Amniotic stem cell (primary cell): ENCODE results near the gene AFAP1.

Experiments
- DNase-seq: peaks from one replicate; lab custom pipeline; 2025; lab: John Stamatoyannopoulos, UW

Gene AFAP1

DNA sequence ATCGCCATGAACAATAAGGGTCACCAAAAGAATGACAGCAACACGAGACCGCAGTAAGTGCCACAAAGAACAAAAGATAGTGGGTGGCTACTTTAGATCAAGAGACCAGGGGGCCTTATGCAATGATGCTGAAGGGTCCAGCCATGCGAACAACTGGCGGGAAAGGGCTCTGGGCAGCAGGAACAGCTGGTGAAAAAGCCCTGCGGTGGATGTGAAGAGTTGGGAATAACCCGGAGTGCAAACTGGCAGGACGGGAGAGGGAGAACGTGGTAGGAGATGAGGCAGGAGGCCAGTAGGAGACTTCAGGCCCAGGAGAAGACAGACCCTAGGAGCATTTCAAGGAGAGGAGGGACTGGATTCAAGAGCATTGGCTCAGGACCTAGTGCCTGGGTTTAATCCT is 120.2 kb downstream of the AFAP1 start:
- DNase-seq: no peak

GRCh38 chr4:7818399-7818911 is 121.2 kb downstream of the AFAP1 start:
- DNase-seq: no peak

DNA sequence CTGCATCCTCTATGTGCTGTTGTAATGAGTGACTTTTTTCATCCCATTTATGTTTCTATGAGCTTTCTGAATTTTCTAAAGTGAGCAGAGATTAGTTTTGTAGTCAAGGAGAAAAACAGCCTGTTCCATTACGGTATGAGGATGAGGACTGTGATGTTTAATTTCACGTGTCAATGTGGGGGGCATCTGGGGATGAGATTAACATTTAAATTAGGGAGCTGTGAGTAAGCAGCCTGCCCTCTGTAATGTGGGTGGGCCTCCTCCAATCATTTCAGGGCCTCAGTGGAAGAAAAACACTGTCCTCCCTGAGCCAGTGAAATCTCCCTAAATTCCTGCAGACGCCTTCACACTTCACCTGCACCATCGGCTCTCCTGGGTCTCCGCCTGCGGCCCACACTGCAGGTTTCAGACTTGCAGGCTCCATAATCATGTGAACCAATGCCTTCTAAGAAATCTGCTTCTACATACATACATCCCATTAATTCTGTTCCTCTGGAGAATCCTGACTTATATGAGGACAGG is 121.7 kb downstream of the AFAP1 start:
- no peak for DNase-seq

GRCh38 chr4:7816771-7817170 is 122.9 kb downstream of the AFAP1 start:
- no peak for DNase-seq

DNA sequence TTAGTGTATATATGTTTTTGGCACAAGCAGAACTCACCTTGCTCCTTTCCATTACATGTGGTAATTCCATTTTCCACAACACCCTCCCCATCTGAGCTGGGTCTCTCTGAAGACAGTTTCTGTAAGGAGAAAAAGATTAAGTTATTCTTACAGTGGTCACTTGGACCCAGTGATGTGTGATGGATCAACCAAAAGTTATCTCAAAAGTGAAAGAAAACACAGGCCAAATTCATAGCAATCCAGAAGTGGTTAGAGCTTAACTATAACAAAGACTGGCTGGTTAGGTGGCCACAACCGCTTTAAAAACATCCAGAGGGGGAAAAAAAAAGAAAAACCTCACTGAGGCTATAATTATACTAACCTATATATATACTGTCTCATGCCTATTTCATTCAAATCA is 123.7 kb downstream of the AFAP1 start:
- no peak for DNase-seq

DNA sequence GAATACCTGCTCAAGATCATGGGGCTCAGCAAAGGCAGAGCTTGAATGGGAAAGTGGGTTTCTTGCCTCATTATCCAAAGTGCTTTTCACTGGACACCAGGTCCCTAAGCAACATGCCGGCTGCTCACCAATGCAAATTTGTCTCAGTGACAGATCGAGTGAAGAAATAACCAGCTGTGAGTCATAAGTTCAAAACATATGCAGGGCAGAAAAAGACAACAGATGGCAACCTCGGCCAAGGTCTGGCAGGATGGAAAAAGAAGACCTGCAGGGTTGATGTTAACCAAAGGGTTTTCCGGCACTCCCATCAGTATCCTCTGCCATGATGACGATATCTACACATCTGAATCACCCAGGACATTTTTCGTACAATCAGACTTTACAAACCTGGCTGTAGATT is 124.1 kb downstream of the AFAP1 start:
- DNase-seq: peak; percentile 35

GRCh38 chr4:7814451-7814850 is 125.2 kb downstream of the AFAP1 start:
- DNase-seq: no peak

- no peak for DNase-seq
Observed at GRCh38 chr4:7813674-7814073, 126.0 kb downstream of the AFAP1 start.

DNA sequence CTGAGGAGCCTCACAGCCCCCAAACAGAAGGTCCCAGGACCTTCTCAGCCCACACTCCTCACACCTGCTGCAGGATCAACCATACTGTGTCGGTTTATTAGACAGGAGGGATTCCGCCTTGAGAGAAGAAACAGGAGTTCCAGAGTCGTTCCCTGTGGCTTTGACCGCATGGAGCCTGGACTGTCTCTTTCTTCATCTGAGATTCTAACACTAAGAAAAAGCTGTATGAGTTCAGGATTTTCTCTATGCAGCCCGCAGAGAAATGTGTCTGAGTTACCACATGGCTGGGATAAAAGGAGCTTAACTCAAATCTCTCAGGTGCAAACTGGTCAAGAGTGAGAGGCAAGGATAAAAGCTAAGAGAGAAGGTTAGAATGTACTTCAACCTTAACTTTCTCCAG is 126.7 kb downstream of the AFAP1 start:
- no peak for DNase-seq

GRCh38 chr4:7812231-7812857 is 127.3 kb downstream of the AFAP1 start:
- DNase-seq: no peak

- DNase-seq: peak; percentile 78
Observed at GRCh38 chr4:7811536-7812191, 128.0 kb downstream of the AFAP1 start.

DNA sequence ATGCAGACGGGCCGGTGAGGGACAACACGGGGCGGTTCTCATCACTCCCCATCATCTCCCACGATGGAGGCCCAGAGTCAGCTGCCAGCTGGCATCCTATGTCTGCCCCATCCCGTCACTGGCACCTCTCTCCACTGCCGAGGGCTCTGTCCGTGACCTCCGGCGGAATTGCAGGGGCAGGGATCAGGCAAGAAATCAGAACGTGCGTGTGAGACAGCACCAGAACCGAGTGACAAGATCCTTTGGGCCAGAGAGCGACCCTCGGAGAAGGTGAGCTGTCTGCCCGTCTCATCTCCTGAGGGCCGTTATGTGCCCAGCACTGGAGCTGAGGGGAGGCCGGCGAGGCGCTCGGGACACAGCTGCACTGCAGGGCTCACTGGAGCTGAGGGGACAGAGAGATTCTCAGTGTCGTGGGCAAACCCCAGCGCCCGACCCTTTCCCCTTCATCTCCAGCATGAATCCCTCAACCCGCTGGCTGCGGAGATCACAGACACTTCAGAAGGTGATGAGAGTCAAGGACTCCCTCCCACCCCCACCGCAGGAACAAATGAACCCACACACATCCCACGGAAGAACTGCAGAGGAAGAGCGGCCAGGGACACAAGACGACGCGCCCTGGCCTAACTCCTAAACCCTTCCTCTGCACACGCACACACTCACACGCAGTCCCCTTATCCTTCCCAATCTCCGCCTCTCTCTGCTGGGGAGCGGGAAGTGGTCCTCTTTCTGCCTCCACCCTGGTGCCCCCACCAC is 128.7 kb downstream of the AFAP1 start:
- no peak for DNase-seq

GRCh38 chr4:7808752-7809151 is 130.9 kb downstream of the AFAP1 start:
- no peak for DNase-seq

GRCh38 chr4:7808181-7808580 is 131.5 kb downstream of the AFAP1 start:
- no peak for DNase-seq

DNA sequence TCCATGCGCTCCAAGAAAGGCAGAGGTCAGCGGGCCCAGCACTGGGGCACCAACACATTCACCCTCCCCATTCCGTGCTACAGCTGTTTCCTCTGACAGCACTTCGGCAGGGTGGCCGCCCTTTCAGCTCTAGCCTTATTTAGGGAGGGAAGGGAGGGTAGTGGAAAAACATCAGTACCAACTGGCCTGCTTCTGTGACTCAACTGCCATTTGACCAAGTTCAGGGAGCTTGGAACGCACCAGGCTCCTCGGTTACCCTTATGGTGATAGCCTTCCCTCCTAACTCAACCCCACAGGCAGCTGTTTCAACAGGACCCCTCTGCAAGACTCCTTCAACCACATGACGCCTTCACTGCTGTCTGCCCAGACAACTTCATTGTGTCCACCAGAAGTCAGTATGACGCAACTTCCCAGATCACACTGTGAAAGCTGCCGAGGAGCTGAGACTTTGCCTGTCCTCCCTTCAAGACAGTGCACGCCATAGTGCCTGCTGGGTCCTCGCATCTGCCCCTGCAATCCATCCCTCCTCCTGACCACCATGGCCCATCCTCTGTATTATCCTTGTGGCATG is 132.2 kb downstream of the AFAP1 start:
- no peak for DNase-seq

- no peak for DNase-seq
Observed at GRCh38 chr4:7806338-7807090, 133.1 kb downstream of the AFAP1 start.

DNA sequence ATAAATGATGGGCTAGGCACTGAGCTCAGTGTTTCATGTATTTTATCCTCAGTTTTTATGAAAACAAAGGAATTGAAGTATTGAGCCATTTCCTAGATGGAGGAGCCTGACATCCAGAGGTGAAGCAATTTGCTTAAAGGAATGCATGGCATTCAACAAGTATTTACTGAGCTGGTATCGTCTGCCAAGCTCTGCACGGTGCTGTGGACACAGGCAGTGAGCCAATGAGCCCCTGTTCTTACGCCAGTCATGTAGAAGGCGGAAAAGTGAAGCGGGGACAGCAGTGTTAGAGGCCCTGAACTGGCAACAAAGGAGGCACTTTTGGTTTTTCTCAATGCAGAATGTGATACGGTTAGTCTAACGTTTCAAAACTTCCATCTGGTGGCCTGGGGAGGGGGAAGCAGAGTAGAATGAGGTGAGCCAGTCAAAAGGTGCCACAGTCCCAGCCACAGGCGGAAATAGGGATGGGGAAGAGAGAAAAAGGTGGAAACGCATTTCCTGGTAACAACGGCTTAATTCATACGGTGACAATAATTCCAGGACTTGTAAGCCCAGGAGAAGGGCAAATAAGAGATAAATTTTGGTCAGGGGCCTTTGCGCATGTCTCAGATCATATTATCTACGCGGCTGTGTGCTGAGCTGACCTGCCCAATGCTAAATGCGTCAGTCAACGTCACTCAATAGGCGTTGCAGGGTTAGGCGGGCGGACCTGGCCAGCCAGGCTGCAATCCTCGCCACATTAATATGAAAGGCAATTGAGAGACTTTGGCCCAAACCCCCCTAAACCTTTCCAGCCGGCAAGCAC is 133.9 kb downstream of the AFAP1 start:
- no peak for DNase-seq

GRCh38 chr4:7804756-7805385 is 134.8 kb downstream of the AFAP1 start:
- DNase-seq: no peak

- DNase-seq: peak; percentile 45
Observed at GRCh38 chr4:7803992-7804755, 135.5 kb downstream of the AFAP1 start.

DNA sequence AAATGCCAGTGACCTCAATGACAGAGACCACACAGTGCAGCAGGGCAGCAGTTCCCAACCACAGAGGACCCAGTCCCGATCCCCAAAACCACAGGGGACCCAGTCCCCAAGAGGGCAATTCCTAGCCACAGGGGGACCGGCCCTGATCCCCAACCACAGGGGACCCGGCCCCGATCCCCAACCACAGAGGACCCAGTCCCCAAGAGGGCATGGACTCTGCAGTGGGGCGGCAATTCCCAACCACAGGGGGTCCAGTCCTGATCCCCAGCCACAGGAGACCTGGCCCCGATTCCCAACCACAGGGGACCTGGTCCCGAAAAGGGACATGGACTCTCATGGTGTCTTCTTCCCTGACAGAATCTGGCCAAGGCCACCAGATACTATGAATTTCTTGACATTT is 136.3 kb downstream of the AFAP1 start:
- DNase-seq: no peak
